HG02943 (cell line): ENCODE measurements around the gene ZNF546.
A peak's percentile ranks its signal among the peaks of the same experiment; 100 is the strongest.
"Not testable (repeated sequence)": the region's sequence is repeated elsewhere in the genome, so short reads cannot be mapped to it uniquely, and the experiment has no call there.

Experiments used
- ATAC-seq: cut with Tn5 transposase; IDR thresholded peaks from one replicate; pipeline ENCODE4 v1.9.1; 2021; ENCODE audit warnings: mild to moderate bottlenecking, low read depth, moderate library complexity; ENCODE audit not compliant: unreplicated experiment

The ZNF546 gene

DNA sequence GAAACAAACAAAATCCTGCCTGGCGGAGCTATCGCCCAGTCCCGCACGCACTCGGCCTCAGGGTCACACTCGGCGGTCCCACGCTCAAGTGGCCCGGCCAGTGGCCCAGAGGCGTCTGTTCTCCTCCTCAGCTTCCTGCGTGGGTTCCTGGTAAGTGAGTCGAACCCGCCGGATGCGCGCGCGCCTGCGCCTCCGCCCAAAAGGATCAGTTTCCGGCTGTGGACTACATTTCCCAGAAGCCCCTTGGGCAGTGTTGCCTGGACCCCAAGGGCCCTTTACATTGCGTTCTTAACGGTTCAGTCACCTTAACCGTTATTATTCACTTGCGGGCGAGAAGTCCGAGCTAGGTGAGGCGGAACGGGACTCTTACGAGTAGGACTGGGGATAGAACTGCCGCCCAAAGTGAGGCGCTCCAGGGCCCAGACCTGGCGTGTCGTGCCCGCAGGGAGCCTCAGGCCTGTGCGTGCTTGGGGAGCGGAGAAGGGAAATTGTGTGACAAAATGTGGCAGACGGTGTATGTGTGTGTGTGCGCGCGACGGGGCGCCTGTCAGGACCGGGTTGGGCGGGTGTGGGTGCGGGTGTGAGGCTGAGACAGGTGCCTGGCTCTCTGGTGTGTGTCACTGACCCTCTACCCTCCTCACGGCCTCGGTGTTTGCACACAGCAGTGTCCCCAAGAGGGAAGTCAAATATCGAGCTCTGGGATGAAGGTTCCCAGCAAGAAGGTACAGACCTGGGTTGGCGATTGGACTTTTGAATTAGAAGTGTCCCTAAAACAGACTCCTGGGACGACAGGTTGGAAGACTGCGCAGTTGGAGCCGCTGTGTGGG, at the start of gene ZNF546:
Gene ZNF546, plus strand, starts transcription at position 250 of the 827 bp plus-strand sequence. CDS start 1,267 bp downstream, outside the sequence.
- peak; percentile 89 for ATAC-seq

DNA sequence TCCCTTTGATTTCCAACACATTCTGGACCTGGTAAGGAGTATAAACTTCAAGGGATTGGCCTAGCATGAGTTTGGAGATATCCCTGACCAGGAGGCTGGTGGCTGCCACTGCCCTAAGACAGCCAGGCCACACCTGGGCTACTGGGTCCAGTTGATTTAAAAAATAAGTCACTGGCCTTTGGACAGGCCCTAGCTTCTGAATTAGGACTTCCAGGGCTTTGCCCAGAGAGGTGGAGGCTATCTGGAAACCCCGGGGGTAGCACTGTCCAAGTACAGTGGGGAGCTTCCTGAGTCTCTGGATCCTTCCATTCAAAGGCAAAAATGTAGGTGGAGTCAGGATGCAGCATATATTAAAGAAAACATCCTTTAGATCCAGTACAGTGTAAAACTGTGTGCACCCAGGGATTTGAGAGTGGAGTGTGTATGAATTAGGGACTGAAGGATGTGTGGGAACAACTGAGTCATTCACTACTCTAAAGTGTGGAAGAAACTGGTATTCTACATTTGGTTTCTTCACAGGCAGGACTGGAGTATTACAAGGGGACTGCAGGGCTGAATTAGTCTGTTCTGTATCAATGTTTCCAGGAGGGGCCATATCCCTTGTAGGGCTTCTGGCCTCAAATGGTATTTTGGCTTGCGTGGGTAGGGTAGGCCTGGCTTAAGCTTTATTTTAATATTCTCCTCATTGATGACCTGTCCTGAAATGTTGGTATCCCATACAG, 47.7 kb upstream of the ZNF546 start:
- ATAC-seq, result no peak

DNA sequence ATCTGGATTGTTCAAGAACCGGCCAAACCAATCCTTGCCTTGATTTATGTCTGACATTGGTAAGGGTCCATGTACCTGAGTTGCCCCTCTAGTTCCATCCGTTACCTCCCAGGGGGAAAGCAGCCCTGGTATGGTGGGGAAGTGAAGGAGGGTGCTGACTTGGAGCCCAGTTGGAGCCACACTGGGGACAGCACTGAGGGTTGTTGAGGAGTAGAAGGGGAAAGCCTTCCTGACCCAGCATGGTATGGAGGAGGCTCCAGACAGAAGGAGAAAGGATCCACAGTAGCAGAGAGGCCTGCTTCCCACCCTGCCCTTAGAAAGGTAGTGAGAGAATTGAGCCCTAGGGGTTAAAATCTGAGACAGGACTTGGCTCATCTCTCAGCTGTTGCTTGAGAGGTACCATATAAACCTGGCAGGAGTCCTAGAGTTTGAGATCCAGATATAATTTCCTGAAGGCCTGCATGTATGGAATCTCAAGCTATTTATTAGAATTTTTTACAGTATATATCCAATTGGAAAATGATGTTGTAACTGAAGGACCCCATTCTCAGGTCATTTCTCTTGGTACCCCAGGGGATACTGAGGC, 45.7 kb upstream of the ZNF546 start:
- ATAC-seq, result no peak

DNA sequence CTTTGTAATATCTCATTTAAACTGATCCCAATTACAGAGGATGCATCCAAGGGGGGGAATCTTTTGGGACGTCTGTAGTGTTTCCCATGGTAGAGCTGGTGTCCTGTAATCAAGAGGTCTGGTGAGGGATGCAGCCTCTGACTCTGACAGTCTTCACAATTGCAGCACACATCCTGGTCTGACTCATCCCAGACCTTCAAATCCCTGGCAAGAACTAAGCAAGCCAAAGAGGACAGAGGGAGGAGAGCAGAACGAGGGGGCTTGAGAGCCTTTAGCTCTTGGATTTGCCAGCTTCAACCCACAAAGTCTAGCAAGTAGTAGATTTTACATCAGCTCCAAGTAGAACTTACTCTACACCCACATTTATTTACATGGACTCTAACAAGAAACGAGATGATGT, 45.2 kb upstream of the ZNF546 start:
- no peak for ATAC-seq

DNA sequence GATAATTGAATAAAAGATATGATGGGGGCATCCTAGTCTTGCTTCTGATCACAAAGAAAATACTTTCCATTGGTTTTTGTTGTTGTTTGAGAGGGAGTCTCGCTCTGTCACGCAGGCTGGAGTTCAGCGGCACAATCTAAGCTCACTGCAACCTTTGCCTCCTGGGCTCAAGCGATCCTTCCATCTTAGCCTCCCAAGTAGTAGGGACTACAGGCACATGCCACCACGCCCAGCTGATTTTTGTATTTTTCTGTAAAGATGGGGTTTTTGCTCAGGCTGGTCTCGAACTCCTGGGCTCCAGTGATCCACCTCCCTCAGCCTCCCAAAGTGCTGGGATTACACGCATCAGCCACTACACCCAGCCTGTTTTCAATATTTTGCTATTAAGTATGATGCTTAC, 42.9 kb upstream of the ZNF546 start:
- no peak for ATAC-seq

DNA sequence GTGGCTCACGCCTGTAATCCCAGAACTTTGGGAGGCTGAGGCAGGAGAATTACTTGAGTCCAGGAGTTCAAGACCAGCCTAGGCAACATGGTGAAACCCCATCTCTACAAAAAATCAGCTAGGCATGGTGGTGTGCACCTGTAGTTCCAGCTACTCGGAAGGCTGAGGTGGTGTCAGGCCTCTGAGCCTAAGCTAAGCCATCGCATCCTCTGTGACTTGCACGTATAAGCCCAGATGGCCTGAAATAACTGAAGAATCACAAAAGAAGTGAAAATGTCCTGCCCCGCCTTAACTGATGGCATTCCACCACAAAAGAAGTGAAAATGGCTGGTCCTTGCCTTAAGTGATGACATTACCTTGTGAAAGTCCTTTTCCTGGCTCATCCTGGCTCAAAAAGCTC, 39.0 kb upstream of the ZNF546 start:
- not testable (repeated sequence) for ATAC-seq

DNA sequence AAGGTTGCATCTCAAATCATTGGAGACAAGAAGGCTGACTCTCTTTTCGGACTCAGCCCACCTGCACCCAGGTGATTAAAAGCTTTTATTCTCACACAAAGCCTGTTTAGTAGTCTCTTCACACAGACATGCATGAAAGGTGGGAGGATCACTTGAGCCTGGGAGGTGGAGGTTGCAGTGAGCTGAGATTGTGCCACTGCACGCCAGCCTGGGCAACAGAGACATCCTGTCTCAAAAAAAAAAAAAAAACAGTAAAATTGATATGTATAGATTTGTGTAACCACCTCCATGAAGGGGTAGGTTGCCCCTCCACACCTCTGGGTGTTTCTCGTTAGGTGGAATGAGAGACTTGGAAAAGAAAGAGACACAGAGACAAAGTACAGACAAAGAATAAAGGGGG, 37.9 kb upstream of the ZNF546 start:
- not testable (repeated sequence) for ATAC-seq

DNA sequence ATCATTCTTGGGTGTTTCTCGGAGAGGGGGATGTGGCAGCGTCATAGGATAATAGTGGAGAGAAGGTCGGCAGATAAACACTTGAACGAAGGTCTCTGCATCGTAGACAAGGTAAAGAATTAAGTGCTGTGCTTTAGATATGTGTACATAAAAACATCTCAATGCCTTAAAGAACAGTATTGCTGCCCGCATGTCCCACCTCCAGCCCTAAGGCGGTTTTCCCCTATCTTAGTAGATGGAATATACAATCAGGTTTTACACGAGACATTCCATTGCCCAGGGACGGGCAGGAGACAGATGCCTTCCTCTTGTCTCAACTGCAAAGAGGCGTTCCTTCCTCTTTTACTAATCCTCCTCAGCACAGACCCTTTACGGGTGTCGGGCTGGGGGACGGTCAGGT, 37.5 kb upstream of the ZNF546 start:
- ATAC-seq, result not testable (repeated sequence)

DNA sequence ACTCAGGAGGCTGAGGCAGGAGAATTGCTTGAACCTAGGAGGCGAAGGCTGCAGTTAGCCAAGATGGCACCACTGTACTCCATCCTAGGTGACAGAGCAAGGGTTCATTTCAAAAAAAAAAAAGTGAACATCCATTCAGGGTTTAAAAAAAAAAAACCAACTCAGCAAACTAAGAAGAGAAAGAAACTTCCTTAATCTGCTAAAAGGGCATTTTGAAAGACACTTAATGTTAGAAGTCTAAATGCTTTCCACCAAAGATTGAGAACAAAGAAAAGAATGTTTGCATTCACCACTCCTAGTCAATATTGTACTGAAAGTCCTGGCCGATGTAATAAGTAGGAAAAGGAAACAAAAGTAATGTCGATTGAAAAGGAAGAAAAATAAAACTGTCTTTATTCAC, 33.0 kb upstream of the ZNF546 start:
- ATAC-seq, result no peak

DNA sequence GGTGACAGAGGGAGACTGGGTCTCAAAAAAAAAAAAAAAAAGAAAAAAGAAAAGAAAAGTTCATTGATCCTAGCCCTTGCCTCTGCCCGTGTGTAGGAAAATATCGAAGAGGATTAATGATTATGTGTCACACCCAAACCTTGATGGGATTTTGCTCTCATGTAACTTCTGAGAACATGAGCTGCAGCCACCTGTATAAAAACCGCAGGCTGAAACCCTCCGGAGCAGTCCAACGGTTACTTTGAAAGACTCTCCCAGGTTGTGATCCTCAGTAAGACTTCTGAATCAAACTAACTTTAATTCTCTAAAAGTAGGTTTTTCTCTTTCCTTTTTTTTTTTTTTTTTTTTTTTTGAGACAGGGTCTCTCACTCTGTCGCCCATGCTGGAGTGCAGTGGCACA, 30.2 kb upstream of the ZNF546 start:
- ATAC-seq, result no peak

DNA sequence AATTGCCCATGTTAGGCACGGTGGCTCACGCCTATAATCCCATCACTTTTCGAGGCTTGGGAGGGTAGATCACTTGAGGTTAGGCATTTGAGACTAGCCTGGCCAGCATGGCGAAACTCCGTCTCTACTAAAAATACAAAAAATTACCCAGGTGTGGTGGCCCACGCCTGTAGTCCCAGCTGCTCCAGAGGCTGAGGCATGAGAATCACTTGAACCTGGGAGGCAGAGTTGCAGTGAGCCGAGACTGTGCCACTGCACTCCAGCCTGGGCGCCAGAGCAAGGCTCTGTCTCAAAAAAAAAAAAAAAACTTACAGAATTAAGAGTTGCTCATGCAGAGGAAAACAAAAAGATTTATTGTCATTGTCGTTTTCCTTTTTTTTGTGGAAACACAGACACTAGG, 29.3 kb upstream of the ZNF546 start:
- ATAC-seq, result no peak

DNA sequence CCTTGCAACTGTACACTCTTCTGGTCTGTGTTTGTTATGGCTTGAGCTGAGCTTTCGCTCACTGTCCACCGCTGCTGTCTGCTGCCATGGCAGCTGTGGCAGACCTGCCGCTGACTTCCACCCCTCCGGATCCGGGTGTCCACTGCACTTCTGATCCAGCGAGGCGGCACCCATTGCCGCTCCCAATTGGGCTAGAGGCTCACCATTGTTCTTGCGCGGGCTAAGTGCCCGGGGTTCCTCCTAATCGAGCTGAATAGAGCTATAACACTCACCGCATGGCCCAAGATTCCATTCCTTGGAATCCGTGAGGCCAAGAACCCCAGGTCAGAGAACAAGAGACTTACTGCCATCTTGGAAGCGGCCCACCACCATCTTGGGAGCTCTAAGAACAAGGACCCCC, 28.1 kb upstream of the ZNF546 start:
- no peak for ATAC-seq

DNA sequence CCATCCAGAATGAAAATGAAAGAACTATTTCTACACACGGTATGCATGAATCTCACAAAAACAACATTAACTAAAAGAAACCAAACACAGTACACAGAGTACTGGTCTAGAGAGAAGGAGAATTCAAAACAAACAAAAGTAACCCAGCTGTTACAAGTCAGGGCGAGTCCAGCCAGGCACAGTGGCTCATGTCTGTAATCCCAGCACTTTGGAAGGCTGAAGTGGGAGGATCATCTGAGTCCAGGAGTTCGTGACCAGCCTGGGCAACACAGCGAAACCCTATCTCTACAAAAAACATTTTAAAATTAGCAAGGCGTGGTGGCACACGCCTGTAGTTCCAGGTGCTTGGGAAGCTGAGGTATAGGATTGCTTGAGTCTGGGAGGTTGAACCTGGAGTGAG, 27.6 kb upstream of the ZNF546 start:
- no peak for ATAC-seq

DNA sequence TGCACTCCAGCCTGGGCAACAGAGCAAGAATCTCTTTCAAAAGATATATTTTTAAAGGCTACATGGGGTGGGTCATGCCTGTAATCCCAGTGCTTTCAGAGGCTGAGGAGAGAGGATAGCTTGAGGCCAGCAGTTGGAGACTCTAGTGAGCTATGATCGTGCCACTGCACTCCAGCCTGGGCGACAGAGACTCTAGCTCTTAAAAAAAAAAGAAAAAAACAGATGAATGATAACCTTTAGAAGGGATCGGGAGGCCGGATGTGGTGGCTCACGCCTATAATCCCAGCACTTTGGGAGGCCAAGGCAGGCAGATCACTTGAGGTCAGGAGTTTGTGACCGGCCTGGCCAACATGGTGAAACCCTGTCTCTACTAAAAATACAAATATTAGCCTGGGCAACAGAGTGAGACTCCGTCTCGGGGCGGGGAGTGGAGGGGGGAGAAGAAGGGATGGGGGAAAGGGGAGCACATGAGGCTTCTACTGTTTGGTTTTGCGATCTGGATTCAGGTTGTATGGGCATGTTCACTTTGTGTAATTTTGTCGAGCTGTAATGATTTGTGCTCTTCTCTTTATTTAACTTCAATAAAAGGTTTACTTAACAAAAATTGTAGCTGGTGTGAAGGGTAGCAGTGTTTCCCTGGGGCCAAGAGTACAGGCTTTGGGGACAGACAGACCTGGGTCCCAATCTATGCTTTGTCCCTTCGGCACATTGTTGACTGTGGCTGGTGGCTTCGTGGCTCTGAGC, 27.0 kb upstream of the ZNF546 start:
- peak; percentile 4 for ATAC-seq

DNA sequence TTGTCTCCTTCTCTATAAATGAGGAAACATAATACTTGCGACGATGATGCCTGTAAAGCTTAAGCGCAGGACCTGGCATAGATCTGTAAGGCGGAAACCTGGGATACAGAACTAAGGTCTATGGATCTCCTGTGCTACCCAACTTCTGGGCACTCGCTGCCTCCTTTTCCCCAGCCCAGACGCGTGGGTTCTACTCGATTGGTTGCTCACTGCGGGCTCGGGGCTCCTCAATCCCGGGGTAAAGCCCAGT, 26.5 kb upstream of the ZNF546 start:
- ATAC-seq, result no peak

DNA sequence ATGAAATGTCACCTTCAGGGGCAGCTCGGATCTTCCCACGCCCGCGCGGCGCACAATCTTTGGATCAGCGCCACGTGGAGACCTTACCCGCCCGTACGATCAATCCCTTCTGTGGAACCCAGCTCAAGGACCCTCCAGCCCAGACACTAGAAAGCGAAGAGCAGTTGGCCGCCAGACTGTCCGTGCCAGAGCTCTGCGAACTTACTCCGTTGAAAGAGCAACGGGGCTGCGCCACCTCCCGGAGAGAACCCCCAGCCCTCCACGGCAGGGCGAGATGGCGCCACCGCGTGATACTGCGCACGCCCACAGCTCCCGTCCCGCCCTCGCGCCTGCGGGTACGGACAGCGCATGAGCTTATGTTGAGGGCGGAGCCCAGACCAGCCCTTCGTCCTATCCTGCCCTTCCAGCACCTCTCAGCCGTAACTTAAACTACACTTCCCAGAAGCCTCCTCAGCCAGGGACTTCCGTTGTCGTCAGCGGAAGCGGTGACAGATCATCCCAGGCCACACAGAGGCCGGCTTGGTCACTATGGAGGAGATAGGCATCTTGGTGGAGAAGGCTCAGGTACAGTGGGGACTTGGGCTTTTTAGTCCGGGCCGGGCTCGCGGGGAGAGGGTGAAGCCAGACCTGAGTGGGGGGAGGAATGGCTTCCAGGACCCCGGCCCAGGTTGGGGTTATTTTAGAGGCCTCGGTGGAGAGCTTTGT, 26.0 kb upstream of the ZNF546 start, which contains the start of gene PSMC4:
Gene PSMC4, plus strand, starts transcription at position 491 of the 705 bp plus-strand sequence. Its CDS starts 38 bp downstream, at position 529.
- ATAC-seq, result peak; percentile 89

DNA sequence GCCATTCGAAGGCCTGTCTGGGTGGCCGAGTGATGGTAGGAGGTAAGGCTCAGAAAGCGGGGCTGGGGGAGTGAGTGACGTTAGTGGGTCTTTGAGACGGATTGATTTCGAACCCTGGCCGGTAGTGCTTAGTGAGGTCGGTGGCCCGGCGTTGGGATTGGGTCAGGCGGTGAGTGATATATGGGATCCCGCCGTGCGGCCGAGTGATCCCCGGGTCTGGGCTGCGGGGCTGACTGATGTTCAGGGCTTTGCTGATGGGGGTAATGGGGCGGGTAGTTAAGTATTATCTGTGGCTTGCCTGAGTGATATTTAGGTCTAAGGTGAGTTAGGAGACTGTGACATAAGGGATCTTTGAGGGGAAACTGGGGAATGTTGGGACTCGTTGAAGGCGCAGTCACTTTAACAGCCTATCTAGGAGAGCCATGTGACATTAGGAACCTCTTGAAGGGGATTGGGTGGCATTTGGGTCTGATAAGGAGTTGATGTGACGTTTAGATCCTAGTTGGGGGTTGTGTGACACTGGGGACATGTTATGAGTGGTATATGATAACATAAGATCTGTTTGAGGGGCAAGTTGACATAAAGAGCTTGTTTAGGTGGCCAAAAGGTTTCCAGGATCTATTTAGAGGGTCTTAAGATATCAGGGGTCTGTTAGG, 25.4 kb upstream of the ZNF546 start:
- no peak for ATAC-seq

DNA sequence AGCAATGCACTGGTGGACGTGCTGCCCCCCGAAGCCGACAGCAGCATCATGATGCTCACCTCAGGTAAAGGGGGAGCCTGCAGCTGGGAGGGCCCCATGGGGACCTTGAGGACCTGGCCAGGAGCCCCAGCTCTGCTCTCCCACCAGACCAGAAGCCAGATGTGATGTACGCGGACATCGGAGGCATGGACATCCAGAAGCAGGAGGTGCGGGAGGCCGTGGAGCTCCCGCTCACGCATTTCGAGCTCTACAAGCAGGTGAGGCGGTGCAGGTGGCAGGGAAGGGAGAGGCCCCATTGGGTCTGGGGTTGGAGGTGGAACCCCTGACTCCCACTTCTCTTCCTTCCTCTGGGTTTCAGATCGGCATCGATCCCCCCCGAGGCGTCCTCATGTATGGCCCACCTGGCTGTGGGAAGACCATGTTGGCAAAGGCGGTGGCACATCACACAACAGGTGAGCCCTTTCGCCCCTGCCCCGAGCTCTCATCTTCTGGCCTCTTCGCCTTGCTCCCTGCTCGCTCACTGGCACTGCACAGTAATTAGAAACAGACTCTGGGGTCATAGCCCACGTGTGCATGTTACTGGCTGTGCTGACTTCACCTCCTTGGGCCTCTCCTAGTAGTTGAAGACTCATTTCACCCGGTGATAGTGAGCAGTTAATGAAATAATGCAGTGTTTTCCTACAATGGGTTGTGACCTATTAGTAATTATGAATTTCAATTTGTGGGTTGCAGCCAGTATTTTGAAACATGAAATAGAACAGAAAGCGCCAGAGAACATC, 22.3 kb upstream of the ZNF546 start:
- no peak for ATAC-seq

DNA sequence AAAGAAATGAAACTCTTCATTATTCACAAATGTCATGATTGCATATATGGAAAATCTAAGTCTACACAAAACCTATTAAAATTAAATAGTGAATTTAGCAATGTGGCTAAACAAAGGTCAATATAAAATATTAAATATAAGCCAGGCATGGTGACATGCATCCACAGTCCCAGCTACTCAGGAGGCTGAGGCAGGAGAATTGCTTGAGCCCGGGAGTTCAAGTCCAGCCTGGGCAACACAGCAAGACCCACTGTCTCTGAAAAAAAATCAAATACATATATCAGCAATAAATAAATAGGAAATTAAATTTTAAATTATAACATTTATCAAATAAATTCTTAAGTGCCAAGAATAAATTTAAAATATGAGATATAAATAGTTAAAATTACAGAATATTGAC, 14.0 kb upstream of the ZNF546 start:
- ATAC-seq, result no peak
